SK-N-SH treated with all-trans-retinoic acid at 6 μM for 48 hours (cell line): ENCODE results near the gene TARS1.

ENCODE experiments used
- ATAC-seq: fragments of 200-7000 bp; cut with Tn5 transposase; 3 replicates; pipeline ENCODE4 v1.9.1; 2020; ENCODE audit warnings: mild to moderate bottlenecking, moderate library complexity
- ARNTL ChIP-seq: fragments of 450-650 bp; formaldehyde crosslinking; IDR thresholded peaks from 2 replicates; pipeline ENCODE4 v1.5.0; 2020; ENCODE audit warnings: low read depth, mild to moderate bottlenecking, moderate library complexity, borderline replicate concordance
- BACH2 ChIP-seq: fragments of 250-450 bp; sonication (Bioruptor Pico); IDR thresholded peaks from 2 replicates; pipeline ENCODE4 v1.9.0; 2021; ENCODE audit warnings: mild to moderate bottlenecking, borderline replicate concordance
- CSDC2 ChIP-seq: fragments of 250-450 bp; sonication (Bioruptor Pico); IDR thresholded peaks from 2 replicates; pipeline ENCODE4 v1.5.0; 2020; ENCODE audit warnings: mild to moderate bottlenecking, moderate library complexity
- GLIS3 ChIP-seq: fragments of 250-450 bp; sonication (Bioruptor Pico); IDR thresholded peaks from 2 replicates; pipeline ENCODE4 v1.5.0; 2020; ENCODE audit warnings: mild to moderate bottlenecking, moderate library complexity
- PPARA ChIP-seq: fragments of 250-450 bp; sonication (Bioruptor Pico); IDR thresholded peaks from 2 replicates; pipeline ENCODE4 v1.5.0; 2020; ENCODE audit warnings: mild to moderate bottlenecking, borderline replicate concordance
- RARB ChIP-seq: fragments of 250-450 bp; sonication (Bioruptor Pico); IDR thresholded peaks from 2 replicates; pipeline ENCODE4 v1.8.0; 2021; ENCODE audit warnings: mild to moderate bottlenecking, moderate library complexity
- SNAI2 ChIP-seq: fragments of 250-450 bp; sonication (Bioruptor Pico); IDR thresholded peaks from 2 replicates; pipeline ENCODE4 v1.5.0; 2020; ENCODE audit warnings: mild to moderate bottlenecking, moderate library complexity
- ZC3H10 ChIP-seq: fragments of 250-450 bp; sonication (Bioruptor Pico); IDR thresholded peaks from 2 replicates; pipeline ENCODE4 v1.5.1; 2021; ENCODE audit warnings: mild to moderate bottlenecking, moderate library complexity
- ZFP3 ChIP-seq: fragments of 250-450 bp; sonication (Bioruptor Pico); IDR thresholded peaks from 2 replicates; pipeline ENCODE4 v1.5.0; 2020; ENCODE audit warnings: mild to moderate bottlenecking, moderate library complexity
- ZFP30 ChIP-seq: fragments of 450-650 bp; formaldehyde crosslinking; IDR thresholded peaks from 2 replicates; pipeline ENCODE4 v1.5.0; 2022; ENCODE audit warnings: mild to moderate bottlenecking, moderate library complexity
- ZNF565 ChIP-seq: fragments of 450-650 bp; formaldehyde crosslinking; conservative IDR thresholded peaks from 2 replicates; pipeline ENCODE4 v1.5.0; 2020; ENCODE audit warnings: low read depth, mild to moderate bottlenecking, moderate library complexity
- ZNF70 ChIP-seq: fragments of 450-650 bp; formaldehyde crosslinking; IDR thresholded peaks from 2 replicates; pipeline ENCODE4 v1.5.0; 2020; ENCODE audit warnings: mild to moderate bottlenecking, moderate library complexity
- TF ChIP-seq, protein P1 (sequence below): fragments of 250-450 bp; sonication (Bioruptor Pico); IDR thresholded peaks from 2 replicates; pipeline ENCODE4 v1.5.1; 2021; ENCODE audit warnings: mild to moderate bottlenecking, moderate library complexity
- TF ChIP-seq, protein P2 (sequence below): fragments of 250-450 bp; sonication (Bioruptor Pico); IDR thresholded peaks from 2 replicates; pipeline ENCODE4 v1.8.0; 2020; ENCODE audit warnings: mild to moderate bottlenecking, moderate library complexity, borderline replicate concordance
- TF ChIP-seq, protein P3 (sequence below): fragments of 250-450 bp; sonication (Bioruptor Pico); IDR thresholded peaks from 2 replicates; pipeline ENCODE4 v1.8.0; 2021; ENCODE audit warnings: low read depth, mild to moderate bottlenecking, moderate library complexity, borderline replicate concordance
- TF ChIP-seq, protein P4 (sequence below): fragments of 250-450 bp; sonication (Bioruptor Pico); IDR thresholded peaks from 2 replicates; pipeline ENCODE4 v1.5.0; 2020; ENCODE audit warnings: mild to moderate bottlenecking, moderate library complexity
- TF ChIP-seq, protein P5 (sequence below): fragments of 250-450 bp; sonication (Bioruptor Pico); IDR thresholded peaks from 2 replicates; pipeline ENCODE4 v1.5.1; 2020; ENCODE audit warnings: low read depth, mild to moderate bottlenecking, moderate library complexity

The TARS1 gene

DNA sequence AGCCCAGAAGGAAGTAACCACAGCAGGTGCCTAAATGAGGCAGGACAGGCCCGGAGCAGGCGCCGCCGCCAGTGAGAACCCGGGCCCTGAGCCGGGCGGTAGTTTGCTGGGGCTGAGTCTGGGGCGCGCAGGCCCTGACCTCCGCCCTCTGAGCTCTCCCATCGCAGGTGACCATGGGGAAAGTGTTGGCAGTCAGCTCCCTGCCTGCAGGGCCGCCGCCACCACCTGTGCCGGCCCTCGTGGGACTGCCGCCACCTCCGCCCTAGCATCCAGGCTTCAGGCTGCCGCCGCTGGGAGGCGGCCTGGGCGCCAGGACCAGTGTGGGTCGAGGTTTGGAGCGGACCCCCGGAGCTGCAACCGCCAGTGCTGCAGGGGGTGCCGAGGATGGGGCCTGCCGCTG, 61.1 kb downstream of the TARS1 start (continued):
- no peak for TF ChIP-seq SNAI2 (CRISPR knock-in tag)
- TF ChIP-seq, protein P1, sequence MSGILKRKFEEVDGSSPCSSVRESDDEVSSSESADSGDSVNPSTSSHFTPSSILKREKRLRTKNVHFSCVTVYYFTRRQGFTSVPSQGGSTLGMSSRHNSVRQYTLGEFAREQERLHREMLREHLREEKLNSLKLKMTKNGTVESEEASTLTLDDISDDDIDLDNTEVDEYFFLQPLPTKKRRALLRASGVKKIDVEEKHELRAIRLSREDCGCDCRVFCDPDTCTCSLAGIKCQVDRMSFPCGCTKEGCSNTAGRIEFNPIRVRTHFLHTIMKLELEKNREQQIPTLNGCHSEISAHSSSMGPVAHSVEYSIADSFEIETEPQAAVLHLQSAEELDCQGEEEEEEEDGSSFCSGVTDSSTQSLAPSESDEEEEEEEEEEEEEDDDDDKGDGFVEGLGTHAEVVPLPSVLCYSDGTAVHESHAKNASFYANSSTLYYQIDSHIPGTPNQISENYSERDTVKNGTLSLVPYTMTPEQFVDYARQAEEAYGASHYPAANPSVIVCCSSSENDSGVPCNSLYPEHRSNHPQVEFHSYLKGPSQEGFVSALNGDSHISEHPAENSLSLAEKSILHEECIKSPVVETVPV: no peak
- no peak for TF ChIP-seq PPARA (CRISPR knock-in tag)

DNA sequence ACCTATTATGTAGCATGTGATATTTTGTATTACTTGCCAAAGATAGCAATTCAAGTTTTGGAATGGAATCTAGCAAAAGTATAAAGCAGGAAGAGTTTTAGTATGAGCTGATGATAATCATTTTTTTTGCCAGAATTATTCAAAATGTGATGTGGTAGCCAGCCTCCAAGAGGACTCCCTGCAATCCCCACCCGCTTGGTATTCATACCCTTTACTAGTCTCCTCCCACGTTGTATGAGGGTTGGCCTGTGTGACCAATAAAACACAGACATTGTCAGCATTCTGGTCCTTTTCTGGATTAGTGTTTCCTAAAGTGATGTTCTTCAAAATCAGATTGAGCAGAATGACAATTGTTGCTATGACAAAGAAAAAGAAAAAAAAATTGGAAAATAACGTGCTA, 63.8 kb downstream of the TARS1 start:
- ATAC-seq: no peak
- TF ChIP-seq, protein P2, sequence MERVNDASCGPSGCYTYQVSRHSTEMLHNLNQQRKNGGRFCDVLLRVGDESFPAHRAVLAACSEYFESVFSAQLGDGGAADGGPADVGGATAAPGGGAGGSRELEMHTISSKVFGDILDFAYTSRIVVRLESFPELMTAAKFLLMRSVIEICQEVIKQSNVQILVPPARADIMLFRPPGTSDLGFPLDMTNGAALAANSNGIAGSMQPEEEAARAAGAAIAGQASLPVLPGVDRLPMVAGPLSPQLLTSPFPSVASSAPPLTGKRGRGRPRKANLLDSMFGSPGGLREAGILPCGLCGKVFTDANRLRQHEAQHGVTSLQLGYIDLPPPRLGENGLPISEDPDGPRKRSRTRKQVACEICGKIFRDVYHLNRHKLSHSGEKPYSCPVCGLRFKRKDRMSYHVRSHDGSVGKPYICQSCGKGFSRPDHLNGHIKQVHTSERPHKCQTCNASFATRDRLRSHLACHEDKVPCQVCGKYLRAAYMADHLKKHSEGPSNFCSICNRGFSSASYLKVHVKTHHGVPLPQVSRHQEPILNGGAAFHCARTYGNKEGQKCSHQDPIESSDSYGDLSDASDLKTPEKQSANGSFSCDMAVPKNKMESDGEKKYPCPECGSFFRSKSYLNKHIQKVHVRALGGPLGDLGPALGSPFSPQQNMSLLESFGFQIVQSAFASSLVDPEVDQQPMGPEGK (CRISPR knock-in tag): no peak
- no peak for TF ChIP-seq BACH2 (CRISPR knock-in tag)

DNA sequence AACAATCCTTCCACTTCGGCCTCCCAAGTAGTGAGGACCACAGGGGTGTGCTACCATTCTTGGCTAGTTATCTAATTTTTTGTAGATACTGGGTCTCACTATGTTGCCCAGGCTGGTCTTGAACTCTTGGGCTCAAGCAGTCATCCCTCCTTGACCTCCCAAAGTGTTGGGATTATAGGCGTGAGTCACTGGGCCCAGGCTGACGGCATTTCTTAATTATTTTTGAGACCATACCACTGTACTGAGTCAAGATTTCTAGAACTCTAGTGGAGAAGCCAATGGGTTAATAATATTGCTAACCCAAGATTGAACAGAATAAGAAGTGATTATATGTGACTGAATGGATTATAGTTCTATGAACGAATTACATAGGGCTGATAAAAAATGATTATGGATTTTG, 66.7 kb downstream of the TARS1 start:
- no peak for TF ChIP-seq BACH2 (CRISPR knock-in tag)
- no peak for TF ChIP-seq SNAI2 (CRISPR knock-in tag)
- no peak for TF ChIP-seq ZFP3
- TF ChIP-seq, protein P2 (CRISPR knock-in tag): no peak
- no peak for ATAC-seq

DNA sequence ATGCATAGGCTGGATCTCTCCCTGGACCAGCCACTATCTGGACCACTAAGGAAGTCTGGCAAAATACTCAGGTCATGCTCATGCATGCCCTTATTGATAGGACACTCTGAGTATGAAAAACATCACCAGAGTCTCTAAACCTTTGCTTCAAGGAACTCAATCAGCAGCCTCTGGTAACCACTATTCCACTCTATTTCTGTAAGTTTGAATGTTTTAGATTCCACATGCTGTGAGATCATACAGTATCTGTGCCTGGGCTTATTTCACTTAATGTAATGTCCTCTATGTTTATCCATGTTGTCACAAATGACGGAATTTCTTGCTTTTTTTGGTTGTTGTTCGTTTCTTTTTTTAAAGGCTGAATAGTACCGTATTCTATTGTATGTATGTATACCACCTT, 68.3 kb downstream of the TARS1 start:
- TF ChIP-seq, protein P3, sequence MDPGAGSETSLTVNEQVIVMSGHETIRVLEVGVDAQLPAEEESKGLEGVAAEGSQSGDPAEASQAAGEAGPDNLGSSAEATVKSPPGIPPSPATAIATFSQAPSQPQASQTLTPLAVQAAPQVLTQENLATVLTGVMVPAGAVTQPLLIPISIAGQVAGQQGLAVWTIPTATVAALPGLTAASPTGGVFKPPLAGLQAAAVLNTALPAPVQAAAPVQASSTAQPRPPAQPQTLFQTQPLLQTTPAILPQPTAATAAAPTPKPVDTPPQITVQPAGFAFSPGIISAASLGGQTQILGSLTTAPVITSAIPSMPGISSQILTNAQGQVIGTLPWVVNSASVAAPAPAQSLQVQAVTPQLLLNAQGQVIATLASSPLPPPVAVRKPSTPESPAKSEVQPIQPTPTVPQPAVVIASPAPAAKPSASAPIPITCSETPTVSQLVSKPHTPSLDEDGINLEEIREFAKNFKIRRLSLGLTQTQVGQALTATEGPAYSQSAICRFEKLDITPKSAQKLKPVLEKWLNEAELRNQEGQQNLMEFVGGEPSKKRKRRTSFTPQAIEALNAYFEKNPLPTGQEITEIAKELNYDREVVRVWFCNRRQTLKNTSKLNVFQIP: no peak
- TF ChIP-seq ZNF70 (CRISPR knock-in tag) (no peak), ARNTL (CRISPR knock-in tag) (no peak), GLIS3 (CRISPR knock-in tag) (no peak), PPARA (CRISPR knock-in tag) (no peak), RARB (no peak)
- TF ChIP-seq, protein P4, sequence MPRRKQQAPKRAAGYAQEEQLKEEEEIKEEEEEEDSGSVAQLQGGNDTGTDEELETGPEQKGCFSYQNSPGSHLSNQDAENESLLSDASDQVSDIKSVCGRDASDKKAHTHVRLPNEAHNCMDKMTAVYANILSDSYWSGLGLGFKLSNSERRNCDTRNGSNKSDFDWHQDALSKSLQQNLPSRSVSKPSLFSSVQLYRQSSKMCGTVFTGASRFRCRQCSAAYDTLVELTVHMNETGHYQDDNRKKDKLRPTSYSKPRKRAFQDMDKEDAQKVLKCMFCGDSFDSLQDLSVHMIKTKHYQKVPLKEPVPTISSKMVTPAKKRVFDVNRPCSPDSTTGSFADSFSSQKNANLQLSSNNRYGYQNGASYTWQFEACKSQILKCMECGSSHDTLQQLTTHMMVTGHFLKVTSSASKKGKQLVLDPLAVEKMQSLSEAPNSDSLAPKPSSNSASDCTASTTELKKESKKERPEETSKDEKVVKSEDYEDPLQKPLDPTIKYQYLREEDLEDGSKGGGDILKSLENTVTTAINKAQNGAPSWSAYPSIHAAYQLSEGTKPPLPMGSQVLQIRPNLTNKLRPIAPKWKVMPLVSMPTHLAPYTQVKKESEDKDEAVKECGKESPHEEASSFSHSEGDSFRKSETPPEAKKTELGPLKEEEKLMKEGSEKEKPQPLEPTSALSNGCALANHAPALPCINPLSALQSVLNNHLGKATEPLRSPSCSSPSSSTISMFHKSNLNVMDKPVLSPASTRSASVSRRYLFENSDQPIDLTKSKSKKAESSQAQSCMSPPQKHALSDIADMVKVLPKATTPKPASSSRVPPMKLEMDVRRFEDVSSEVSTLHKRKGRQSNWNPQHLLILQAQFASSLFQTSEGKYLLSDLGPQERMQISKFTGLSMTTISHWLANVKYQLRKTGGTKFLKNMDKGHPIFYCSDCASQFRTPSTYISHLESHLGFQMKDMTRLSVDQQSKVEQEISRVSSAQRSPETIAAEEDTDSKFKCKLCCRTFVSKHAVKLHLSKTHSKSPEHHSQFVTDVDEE: no peak
- ATAC-seq: no peak

DNA sequence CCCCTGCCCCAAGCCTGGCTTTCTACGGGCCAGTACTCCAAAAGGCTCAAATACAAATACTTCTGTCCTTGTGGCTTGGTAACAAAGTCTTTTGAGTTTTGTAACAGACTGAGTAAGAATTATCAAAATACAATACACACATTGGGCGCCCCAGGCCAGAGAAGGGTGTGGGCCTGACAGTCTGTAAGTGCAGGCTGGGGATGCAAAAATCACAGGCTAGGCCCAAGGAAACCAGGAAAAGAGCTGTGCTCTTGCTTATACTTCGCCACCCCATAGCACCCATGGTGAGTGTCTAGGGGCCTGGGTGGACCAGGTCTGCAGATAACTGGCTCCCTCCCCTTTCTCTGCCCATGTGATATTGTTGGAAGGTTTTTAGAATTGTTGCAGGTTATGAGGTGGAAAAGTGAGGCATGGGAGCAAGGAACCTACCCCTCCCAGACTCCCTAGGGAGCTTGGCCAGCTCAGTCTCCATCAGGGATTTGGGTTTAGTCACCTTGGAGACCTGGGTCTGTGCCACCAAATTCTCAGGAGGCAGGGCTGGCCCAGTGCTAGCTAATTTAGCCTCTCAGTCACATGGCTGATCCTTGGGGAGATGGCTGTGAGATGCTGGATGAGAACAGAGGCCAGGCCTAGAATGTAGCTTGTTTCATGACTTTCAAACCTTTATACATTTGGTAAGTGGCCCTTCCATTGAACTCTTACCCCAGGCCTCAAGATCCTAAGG, 72.9 kb downstream of the TARS1 start:
- no peak for ATAC-seq
- no peak for TF ChIP-seq ZFP30 (CRISPR knock-in tag)
- TF ChIP-seq, protein P4: no peak
- TF ChIP-seq BACH2 (CRISPR knock-in tag): no peak
- TF ChIP-seq ZC3H10: no peak
- TF ChIP-seq, protein P5, sequence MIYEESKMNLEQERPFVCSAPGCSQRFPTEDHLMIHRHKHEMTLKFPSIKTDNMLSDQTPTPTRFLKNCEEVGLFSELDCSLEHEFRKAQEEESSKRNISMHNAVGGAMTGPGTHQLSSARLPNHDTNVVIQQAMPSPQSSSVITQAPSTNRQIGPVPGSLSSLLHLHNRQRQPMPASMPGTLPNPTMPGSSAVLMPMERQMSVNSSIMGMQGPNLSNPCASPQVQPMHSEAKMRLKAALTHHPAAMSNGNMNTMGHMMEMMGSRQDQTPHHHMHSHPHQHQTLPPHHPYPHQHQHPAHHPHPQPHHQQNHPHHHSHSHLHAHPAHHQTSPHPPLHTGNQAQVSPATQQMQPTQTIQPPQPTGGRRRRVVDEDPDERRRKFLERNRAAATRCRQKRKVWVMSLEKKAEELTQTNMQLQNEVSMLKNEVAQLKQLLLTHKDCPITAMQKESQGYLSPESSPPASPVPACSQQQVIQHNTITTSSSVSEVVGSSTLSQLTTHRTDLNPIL (CRISPR knock-in tag): no peak
- TF ChIP-seq CSDC2 (CRISPR knock-in tag): no peak
- TF ChIP-seq ZNF565 (CRISPR knock-in tag): no peak
- TF ChIP-seq, protein P2 (CRISPR knock-in tag): no peak
